ENCODE results near the gene NIPBL.

The NIPBL gene

GRCh38 chr5:36894954-36895353 is 18.4 kb downstream of the NIPBL start:
- Histone ChIP-seq H3K27me3 (ENCODE audit: low read length) (no peaks in the 10 kb centered on the region), H3K27ac (ENCODE audit: low read depth, low read length) (no peak overlapping the region), H3K4me3 (ENCODE audit: insufficient read depth, low read length, poor library complexity, severe bottlenecking) (no peak overlapping the region), H3K36me3 (ENCODE audit: low read length) (no peaks in the 10 kb centered on the region; the same call in 1 of the 2 replicates), H3K79me2 (ENCODE audit: insufficient read depth, low read length) (peaks cover 94% of the 10 kb centered on the region), H3F3A (ENCODE audit: insufficient read depth) (no peaks in the 10 kb centered on the region; the same call in 1 of the 2 replicates), H2AFZ (ENCODE audit: low read depth, low read length, severe bottlenecking) (no peak overlapping the region), H3K9me2 (replicated peaks; ENCODE audit: insufficient read depth, low read length) (no peaks in the 10 kb centered on the region), H4K20me1 (ENCODE audit: low read depth, low read length) (peaks cover 27% of the 10 kb centered on the region), H3K4me2 (ENCODE audit: low read depth, low read length, poor library complexity, severe bottlenecking) (no peak overlapping the region), H3K9ac (ENCODE audit: low read length) (no peak overlapping the region), H3K9me3 (ENCODE audit: insufficient read depth, low read length) (no peaks in the 10 kb centered on the region)
- no peak for TF ChIP-seq EZH2phosphoT487 (conservative IDR thresholded peaks at IDR 0.05; ENCODE audit: low read length)
- no peak for TF ChIP-seq CTCF (IDR thresholded peaks at IDR 0.05; ENCODE audit: insufficient read depth, low read length, poor library complexity, severe bottlenecking)

GRCh38 chr5:36896476-36896875 is 19.9 kb downstream of the NIPBL start:
- Histone ChIP-seq H3K9me2 (replicated peaks; ENCODE audit: insufficient read depth, low read length) (no peaks in the 10 kb centered on the region), H3K27me3 (ENCODE audit: low read length) (no peaks in the 10 kb centered on the region), H3K4me2 (ENCODE audit: low read depth, low read length, poor library complexity, severe bottlenecking) (no peak overlapping the region), H3K4me3 (ENCODE audit: insufficient read depth, low read length, poor library complexity, severe bottlenecking) (no peak overlapping the region), H3K9ac (ENCODE audit: low read length) (no peak overlapping the region), H3K9me3 (ENCODE audit: insufficient read depth, low read length) (no peaks in the 10 kb centered on the region), H3F3A (ENCODE audit: insufficient read depth) (no peaks in the 10 kb centered on the region; the same call in 1 of the 2 replicates), H4K20me1 (ENCODE audit: low read depth, low read length) (peaks cover 27% of the 10 kb centered on the region), H3K36me3 (ENCODE audit: low read length) (no peaks in the 10 kb centered on the region), H3K27ac (ENCODE audit: low read depth, low read length) (no peak overlapping the region), H2AFZ (ENCODE audit: low read depth, low read length, severe bottlenecking) (no peak overlapping the region), H3K79me2 (ENCODE audit: insufficient read depth, low read length) (peaks cover 94% of the 10 kb centered on the region)
- TF ChIP-seq CTCF (IDR thresholded peaks at IDR 0.05; ENCODE audit: insufficient read depth, low read length, poor library complexity, severe bottlenecking) (no peak), EZH2phosphoT487 (conservative IDR thresholded peaks at IDR 0.05; ENCODE audit: low read length) (no peak)

GRCh38 chr5:36897616-36898015 is 21.0 kb downstream of the NIPBL start:
- no peak overlapping the region for H2AFZ ChIP-seq (ENCODE audit: low read depth, low read length, severe bottlenecking)
- H3K27ac ChIP-seq (ENCODE audit: low read depth, low read length), result no peak overlapping the region
- no peaks in the 10 kb centered on the region for H3K36me3 ChIP-seq (ENCODE audit: low read length)
- no peak for TF ChIP-seq EZH2phosphoT487 (conservative IDR thresholded peaks at IDR 0.05; ENCODE audit: low read length)
- TF ChIP-seq CTCF (IDR thresholded peaks at IDR 0.05; ENCODE audit: insufficient read depth, low read length, poor library complexity, severe bottlenecking), result no peak
- H3K27me3 ChIP-seq (ENCODE audit: low read length), result no peaks in the 10 kb centered on the region
- no peak overlapping the region for H3K4me3 ChIP-seq (ENCODE audit: insufficient read depth, low read length, poor library complexity, severe bottlenecking)
- H3K9ac ChIP-seq (ENCODE audit: low read length), result no peak overlapping the region
- peaks cover 27% of the 10 kb centered on the region for H4K20me1 ChIP-seq (ENCODE audit: low read depth, low read length)
- H3K9me3 ChIP-seq (ENCODE audit: insufficient read depth, low read length), result no peaks in the 10 kb centered on the region; the same call in 1 of the 2 replicates
- H3F3A ChIP-seq (ENCODE audit: insufficient read depth), result no peaks in the 10 kb centered on the region; the same call in 1 of the 2 replicates
- no peak overlapping the region for H3K4me2 ChIP-seq (ENCODE audit: low read depth, low read length, poor library complexity, severe bottlenecking)
- no peaks in the 10 kb centered on the region for H3K9me2 ChIP-seq (replicated peaks; ENCODE audit: insufficient read depth, low read length)
- peaks cover 98% of the 10 kb centered on the region for H3K79me2 ChIP-seq (ENCODE audit: insufficient read depth, low read length)

All from SU-DHL-6 (cell line).